H1 (cell line): ENCODE measurements around the gene IRF8. TPM values are rescaled to one million over a fixed set of nuclear protein-coding genes. Genes with fewer than 3 reads are reported as not detected.
"Not testable (repeated sequence)": the region's sequence is repeated elsewhere in the genome, so short reads cannot be mapped to it uniquely, and the experiment has no call there.

Experiments
- CTCF ChIA-PET: fragments of 300-600 bp; sonication (Branson Sonifier 250); formaldehyde crosslinking; loops from one replicate; lab custom pipeline; 2021; ENCODE audit not compliant: partially characterized antibody; lab: Charles Lee
- POLR2A ChIA-PET: fragments of 300-600 bp; sonication (Branson Sonifier 250); formaldehyde crosslinking; loops from one replicate; lab custom pipeline; 2021; ENCODE audit warnings: inconsistent platforms; ENCODE audit not compliant: partially characterized antibody; lab: Charles Lee
- DNase-seq, 2 experiments: peaks; one replicate each; pipeline versions ENCODE4 v3.0.0 to v3.0.0-alpha.2; 2010 to 2022; ENCODE audit warnings: low spot score in 2 of 2, low read depth in 1 of 2, mixed read lengths in 1 of 2
- FAIRE-seq: peaks from 2 replicates; lab custom pipeline; 2011; peaks lifted over from hg19 to GRCh38; lab: Jason Lieb, UNC
- H2AFZ ChIP-seq: 2 replicates; pipeline ENCODE4 v1.8.1; 2012; ENCODE audit warnings: low read length, inconsistent platforms
- H2AK5ac ChIP-seq: 2 replicates; pipeline ENCODE4 v1.6.1; 2013; ENCODE audit warnings: low read depth, low read length
- H2BK120ac ChIP-seq: replicated peaks from 2 replicates; pipeline ENCODE3; 2013; ENCODE audit warnings: low read depth, low read length, inconsistent platforms
- H2BK12ac ChIP-seq: 2 replicates; pipeline ENCODE4 v1.6.1; 2013; ENCODE audit warnings: low read depth, low read length
- H2BK15ac ChIP-seq: 2 replicates; pipeline ENCODE4 v1.6.1; 2013; ENCODE audit warnings: low read length
- H2BK20ac ChIP-seq: 2 replicates; pipeline ENCODE4 v1.6.1; 2013; ENCODE audit warnings: low read length
- H2BK5ac ChIP-seq: 2 replicates; pipeline ENCODE4 v1.6.1; 2013; ENCODE audit warnings: low read depth, low read length
- H3K14ac ChIP-seq: 2 replicates; pipeline ENCODE4 v1.6.1; 2013; ENCODE audit warnings: inconsistent platforms; ENCODE audit not compliant: insufficient read length
- H3K18ac ChIP-seq: 2 replicates; pipeline ENCODE4 v1.6.1; 2013; ENCODE audit warnings: low read length; ENCODE audit errors: extremely low read depth
- H3K23ac ChIP-seq: 2 replicates; pipeline ENCODE4 v1.6.1; 2013; ENCODE audit warnings: inconsistent platforms; ENCODE audit not compliant: insufficient read length
- H3K23me2 ChIP-seq: 2 replicates; pipeline ENCODE4 v1.6.1; 2013; ENCODE audit warnings: low read depth, low read length
- H3K27ac ChIP-seq: 2 replicates; pipeline ENCODE4 v1.6.1; 2011; ENCODE audit warnings: low read depth, low read length, inconsistent platforms
- H3K27me3 ChIP-seq, 4 experiments: replicated peaks in 1 of 4; 1 replicate in 1 of 4; 2 replicates in 3 of 4; pipeline versions ENCODE4 v1.6.1 to v1.8.1; 2011 to 2013; ENCODE audit warnings: low read length in 3 of 4, mild to moderate bottlenecking in 3 of 4, inconsistent platforms in 2 of 4, mixed read lengths in 2 of 4, moderate library complexity in 1 of 4; ENCODE audit not compliant: control insufficient read depth in 3 of 4, insufficient read depth in 3 of 4; ENCODE audit errors: extremely low read depth in 1 of 4
- H3K36me3 ChIP-seq, 4 experiments: 2 replicates each; pipeline versions ENCODE4 v1.6.1 to v1.8.1; 2011 to 2013; ENCODE audit warnings: mild to moderate bottlenecking in 4 of 4, low read length in 3 of 4, moderate library complexity in 2 of 4, control low read depth in 1 of 4, inconsistent platforms in 1 of 4; ENCODE audit not compliant: insufficient read depth in 4 of 4, control insufficient read depth in 2 of 4
- H3K4ac ChIP-seq: replicated peaks from 2 replicates; pipeline ENCODE3; 2013; ENCODE audit warnings: low read length, low read depth, mixed read lengths, inconsistent platforms; ENCODE audit not compliant: insufficient read length
- H3K4me1 ChIP-seq, 4 experiments: replicated peaks in 1 of 4; 1 replicate in 1 of 4; 2 replicates in 3 of 4; pipeline versions ENCODE4 v1.6.1 to v1.8.1; 2011 to 2013; ENCODE audit warnings: low read length in 3 of 4, inconsistent platforms in 2 of 4, mixed read lengths in 1 of 4; ENCODE audit not compliant: insufficient read depth in 4 of 4, control insufficient read depth in 3 of 4
- H3K4me2 ChIP-seq, 2 experiments: 2 replicates each; pipeline versions ENCODE4 v1.6.1 to v1.8.1; 2011 to 2013; ENCODE audit warnings: low read depth in 2 of 2, low read length in 2 of 2, control low read depth in 1 of 2, inconsistent platforms in 1 of 2, mild to moderate bottlenecking in 1 of 2; ENCODE audit not compliant: insufficient read depth in 1 of 2
- H3K4me3 ChIP-seq, 4 experiments: fragments of 200-600, 300-600 bp in 1 of 4; sonication (generic), shearing (Covaris generic), sonication (Bioruptor Twin) in 1 of 4; 2 replicates each; pipeline versions ENCODE4 v1.5.1 to v1.8.1; 2011 to 2016; ENCODE audit warnings: low read length in 4 of 4, low read depth in 3 of 4, control low read depth in 2 of 4, inconsistent platforms in 2 of 4, mild to moderate bottlenecking in 2 of 4, mixed read lengths in 1 of 4, moderate library complexity in 1 of 4; ENCODE audit not compliant: insufficient read depth in 2 of 4; ENCODE audit errors: extremely low read depth in 1 of 4
- H3K56ac ChIP-seq: replicated peaks from 2 replicates; pipeline ENCODE3; 2013; ENCODE audit warnings: low read depth, mild to moderate bottlenecking, mixed read lengths, low read length, inconsistent platforms; ENCODE audit not compliant: insufficient read length
- H3K79me1 ChIP-seq: 2 replicates; pipeline ENCODE4 v1.6.1; 2013; ENCODE audit warnings: low read depth, low read length, control low read depth
- H3K79me2 ChIP-seq, 2 experiments: 2 replicates each; pipeline versions ENCODE4 v1.6.1 to v1.8.1; 2012 to 2013; ENCODE audit warnings: low read length in 2 of 2, mild to moderate bottlenecking in 2 of 2, inconsistent platforms in 1 of 2; ENCODE audit not compliant: insufficient read depth in 2 of 2, control insufficient read depth in 1 of 2
- H3K9ac ChIP-seq, 4 experiments: replicated peaks in 1 of 4; 1 replicate in 1 of 4; 2 replicates in 3 of 4; pipeline versions ENCODE4 v1.6.1 to v1.8.1; 2011 to 2013; ENCODE audit warnings: low read depth in 3 of 4, low read length in 3 of 4, control low read depth in 2 of 4, mild to moderate bottlenecking in 2 of 4, moderate library complexity in 2 of 4, inconsistent platforms in 1 of 4; ENCODE audit errors: extremely low read depth in 1 of 4
- H3K9me3 ChIP-seq, 2 experiments: 2 replicates each; pipeline versions ENCODE4 v1.6.1 to v1.8.1; 2012 to 2013; ENCODE audit warnings: mild to moderate bottlenecking in 2 of 2, moderate library complexity in 2 of 2, control low read depth in 1 of 2, inconsistent platforms in 1 of 2, low read depth in 1 of 2, low read length in 1 of 2, mixed read lengths in 1 of 2; ENCODE audit not compliant: insufficient read depth in 2 of 2
- H4K20me1 ChIP-seq, 2 experiments: replicated peaks in 1 of 2; 2 replicates each; pipeline versions ENCODE3 to v1.8.1; 2011 to 2013; ENCODE audit warnings: inconsistent platforms in 2 of 2, low read length in 2 of 2, mild to moderate bottlenecking in 1 of 2; ENCODE audit not compliant: insufficient read depth in 2 of 2, control insufficient read depth in 1 of 2
- H4K5ac ChIP-seq: 2 replicates; pipeline ENCODE4 v1.6.1; 2013; ENCODE audit warnings: low read length, low read depth, mixed read lengths, inconsistent platforms; ENCODE audit not compliant: insufficient read length
- H4K8ac ChIP-seq: 2 replicates; pipeline ENCODE4 v1.8.0; 2013; ENCODE audit warnings: mild to moderate bottlenecking, moderate library complexity, low read length, inconsistent platforms; ENCODE audit not compliant: insufficient read depth; ENCODE audit errors: extremely low read depth
- H4K91ac ChIP-seq: replicated peaks from 2 replicates; pipeline ENCODE3; 2013; ENCODE audit warnings: low read length, mixed read lengths, inconsistent platforms; ENCODE audit not compliant: insufficient read length
- EP300 ChIP-seq, 2 experiments: IDR thresholded peaks; 1 replicate in 1 of 2; 2 replicates in 1 of 2; pipeline ENCODE4 v1.6.1; 2011 to 2012; ENCODE audit warnings: low read depth in 2 of 2, low read length in 2 of 2, mild to moderate bottlenecking in 2 of 2, borderline replicate concordance in 1 of 2, inconsistent platforms in 1 of 2, moderate library complexity in 1 of 2
- JUND ChIP-seq: IDR thresholded peaks from 2 replicates; pipeline ENCODE4 v1.6.1; 2011; ENCODE audit warnings: mild to moderate bottlenecking, improper control_type of control experiment, low read length
- KDM4A ChIP-seq: IDR thresholded peaks from one replicate; pipeline ENCODE4 v1.7.1; 2012; ENCODE audit warnings: low read depth, mild to moderate bottlenecking, moderate library complexity, low read length, inconsistent platforms; ENCODE audit not compliant: severe bottlenecking
- KDM5A ChIP-seq: fragments of 200-600 bp; IDR thresholded peaks from 2 replicates; pipeline ENCODE4 v1.7.1; 2012; ENCODE audit warnings: mild to moderate bottlenecking, low read length, inconsistent platforms, mixed read lengths
- POLR2AphosphoS5 ChIP-seq: IDR thresholded peaks from 2 replicates; pipeline ENCODE4 v1.6.1; 2011; ENCODE audit warnings: low read depth, low read length
- RAD21 ChIP-seq, 2 experiments: IDR thresholded peaks in 1 of 2; conservative IDR thresholded peaks in 1 of 2; 2 replicates each; pipeline ENCODE4 v1.6.1; 2011; ENCODE audit warnings: low read depth in 2 of 2, low read length in 2 of 2, improper control_type of control experiment in 1 of 2, inconsistent platforms in 1 of 2, mild to moderate bottlenecking in 1 of 2, moderate library complexity in 1 of 2
- WGBS, 2 experiments: shearing (Covaris generic) in 1 of 2; methylation state at CpG; one replicate each; pipeline versions ENCODE4 v1.1.6 to v1.1.7; 2013 to 2015; ENCODE audit warnings: low lambda C conversion rate in 2 of 2, mixed read lengths in 2 of 2, inconsistent platforms in 1 of 2, low coverage in 1 of 2, missing lambda C conversion rate in 1 of 2; ENCODE audit not compliant: insufficient replicate concordance in 2 of 2, insufficient coverage in 1 of 2, insufficient read length in 1 of 2; ENCODE audit errors: extremely low coverage in 1 of 2, missing lambda C conversion rate in 1 of 2; 5-methylcytosine and 5-hydroxymethylcytosine counted together
- polyA plus RNA-seq, 7 experiments: library from polyadenylated mRNA; depleted of rRNA in 3 of 7; stranded (reverse) in 5 of 7; unstranded in 2 of 7; fragments of >200 nt in 5 of 7; fragments of 200-250 nt in 2 of 7; gene quantifications; 1 replicate in 5 of 7; 2 replicates in 1 of 7; 4 replicates in 1 of 7; pipeline versions ENCODE4 v1.2.1 to v1.2.3, GENCODE V29; 2011 to 2013; ENCODE audit warnings: missing spikeins in 2 of 7, mixed read lengths in 2 of 7
- total RNA-seq: library from RNA; stranded (reverse); fragmentation: NEBNext Ultra II Directional; extraction: Animal tissue kit (Norgen Biotek cat#: 25700); gene quantifications from 2 replicates; pipeline ENCODE4 v1.2.1, GENCODE V29; 2021
- TF ChIP-seq, protein P1 (sequence below): IDR thresholded peaks from 2 replicates; pipeline ENCODE4 v1.6.1; 2012; ENCODE audit warnings: inconsistent platforms

The IRF8 gene
- total and polyA plus RNA-seq, 2 of the 8 experiments (the other 6 are each of a cell fraction or from before 2014, with no cell fraction given), result 0.35 to 2.0 TPM

GRCh38 chr16:85941863-85942644, 43.1 kb downstream of the IRF8 start (continued):
- TF ChIP-seq KDM4A (no peak), JUND (no peak), KDM5A (no peak), EP300 (IDR thresholded peaks at IDR 0.05; ENCODE audit: borderline replicate concordance in 1 of 2, low read depth in 2 of 2, low read length in 2 of 2) (no peak), POLR2AphosphoS5 (no peak), RAD21 (IDR thresholded peaks at IDR 0.05 in 1 of 2, conservative IDR thresholded peaks at IDR 0.05 in 1 of 2; ENCODE audit: low read depth in 2 of 2, low read length in 2 of 2) (no peak)
- TF ChIP-seq, protein P1, sequence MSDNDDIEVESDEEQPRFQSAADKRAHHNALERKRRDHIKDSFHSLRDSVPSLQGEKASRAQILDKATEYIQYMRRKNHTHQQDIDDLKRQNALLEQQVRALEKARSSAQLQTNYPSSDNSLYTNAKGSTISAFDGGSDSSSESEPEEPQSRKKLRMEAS, result no peak

DNA sequence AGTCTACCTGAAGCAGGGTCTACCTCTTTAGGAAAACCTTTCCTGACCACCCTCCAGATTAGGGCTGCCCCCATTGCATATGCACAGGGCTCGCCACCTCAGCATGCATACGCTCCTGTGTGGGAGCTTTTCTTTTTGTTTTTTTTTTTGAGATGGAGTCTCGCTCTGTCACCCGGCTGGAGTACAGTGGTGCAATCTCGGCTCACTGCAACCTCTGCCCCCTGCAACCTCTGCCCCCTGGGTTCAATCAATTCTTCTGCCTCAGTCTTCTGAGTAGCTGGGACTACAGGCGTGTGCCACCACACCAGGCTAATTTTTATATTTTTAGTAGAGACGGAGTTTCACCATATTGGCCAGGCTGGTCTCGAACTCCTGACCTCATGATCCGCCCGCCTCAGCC, 43.7 kb downstream of the IRF8 start:
- H4K91ac ChIP-seq, H3K27me3 ChIP-seq, H2BK5ac ChIP-seq, H2AFZ ChIP-seq, H3K56ac ChIP-seq, H2BK20ac ChIP-seq, H4K8ac ChIP-seq, FAIRE-seq, H3K9ac ChIP-seq, H2BK12ac ChIP-seq, H3K23ac ChIP-seq, H3K36me3 ChIP-seq, H3K23me2 ChIP-seq, H3K27ac ChIP-seq, H3K18ac ChIP-seq, H3K79me1 ChIP-seq, H3K4me2 ChIP-seq, H2AK5ac ChIP-seq, H3K4me1 ChIP-seq, H3K4ac ChIP-seq, H3K4me3 ChIP-seq, H4K20me1 ChIP-seq, H3K14ac ChIP-seq, H2BK15ac ChIP-seq, DNase-seq, H3K9me3 ChIP-seq, H4K5ac ChIP-seq, POLR2A ChIA-PET, H3K79me2 ChIP-seq, H2BK120ac ChIP-seq: not testable (repeated sequence)
- WGBS, 2 experiments, result 92% methylated on average over 5 of the region's 10 CpGs; no CpG with 5 or more reads in 1 of the 2 experiments
- CTCF ChIA-PET, result interaction anchor here (1.7 kb wide), 1 partner anchor 28 kb away, joined by 4 read pairs; no protein-coding TSS in a partner anchor
